ENCODE data around the gene KAT2B.

The KAT2B gene

DNA sequence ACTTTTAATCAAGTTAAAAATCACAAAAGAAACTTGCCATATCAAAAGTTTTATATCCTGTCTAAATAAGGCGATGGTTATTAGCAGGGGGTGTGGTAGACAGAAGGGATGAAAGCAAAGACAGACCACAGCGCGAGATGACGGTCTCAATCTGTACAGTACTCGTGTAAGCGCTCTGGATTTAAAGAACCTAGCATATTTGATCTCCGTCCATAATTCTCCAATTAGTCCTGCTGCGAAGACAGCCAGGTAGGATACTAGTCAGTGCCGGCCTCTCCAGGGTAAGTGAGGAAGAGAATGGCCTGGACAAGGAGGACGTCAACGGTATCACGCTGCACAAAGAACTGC is 145.1 kb downstream of the KAT2B start:
- ATAC-seq (ENCODE audit: low read depth) (peak; percentile 24), DNase-seq (ENCODE audit: low spot score) (no peak)
- no peaks in the 10 kb centered on the region for H3K9me3 ChIP-seq (ENCODE audit: severe bottlenecking)
- peaks cover 38% of the 10 kb centered on the region for H3K36me3 ChIP-seq (ENCODE audit: low read depth)
- peaks cover 13% of the 10 kb centered on the region for H3K4me1 ChIP-seq (ENCODE audit: insufficient read depth, poor library complexity, severe bottlenecking)
- TF ChIP-seq, protein P1, sequence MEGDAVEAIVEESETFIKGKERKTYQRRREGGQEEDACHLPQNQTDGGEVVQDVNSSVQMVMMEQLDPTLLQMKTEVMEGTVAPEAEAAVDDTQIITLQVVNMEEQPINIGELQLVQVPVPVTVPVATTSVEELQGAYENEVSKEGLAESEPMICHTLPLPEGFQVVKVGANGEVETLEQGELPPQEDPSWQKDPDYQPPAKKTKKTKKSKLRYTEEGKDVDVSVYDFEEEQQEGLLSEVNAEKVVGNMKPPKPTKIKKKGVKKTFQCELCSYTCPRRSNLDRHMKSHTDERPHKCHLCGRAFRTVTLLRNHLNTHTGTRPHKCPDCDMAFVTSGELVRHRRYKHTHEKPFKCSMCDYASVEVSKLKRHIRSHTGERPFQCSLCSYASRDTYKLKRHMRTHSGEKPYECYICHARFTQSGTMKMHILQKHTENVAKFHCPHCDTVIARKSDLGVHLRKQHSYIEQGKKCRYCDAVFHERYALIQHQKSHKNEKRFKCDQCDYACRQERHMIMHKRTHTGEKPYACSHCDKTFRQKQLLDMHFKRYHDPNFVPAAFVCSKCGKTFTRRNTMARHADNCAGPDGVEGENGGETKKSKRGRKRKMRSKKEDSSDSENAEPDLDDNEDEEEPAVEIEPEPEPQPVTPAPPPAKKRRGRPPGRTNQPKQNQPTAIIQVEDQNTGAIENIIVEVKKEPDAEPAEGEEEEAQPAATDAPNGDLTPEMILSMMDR (IDR thresholded peaks at IDR 0.05; ENCODE audit: poor library complexity, severe bottlenecking): no peak
- peak overlapping the region; percentile 68 for H3K27ac ChIP-seq (ENCODE audit: poor library complexity, severe bottlenecking)
- H3K27me3 ChIP-seq (ENCODE audit: insufficient read depth, poor library complexity, severe bottlenecking): no peaks in the 10 kb centered on the region
- H3K4me3 ChIP-seq (ENCODE audit: severe bottlenecking): peak overlapping the region; percentile 62

DNA sequence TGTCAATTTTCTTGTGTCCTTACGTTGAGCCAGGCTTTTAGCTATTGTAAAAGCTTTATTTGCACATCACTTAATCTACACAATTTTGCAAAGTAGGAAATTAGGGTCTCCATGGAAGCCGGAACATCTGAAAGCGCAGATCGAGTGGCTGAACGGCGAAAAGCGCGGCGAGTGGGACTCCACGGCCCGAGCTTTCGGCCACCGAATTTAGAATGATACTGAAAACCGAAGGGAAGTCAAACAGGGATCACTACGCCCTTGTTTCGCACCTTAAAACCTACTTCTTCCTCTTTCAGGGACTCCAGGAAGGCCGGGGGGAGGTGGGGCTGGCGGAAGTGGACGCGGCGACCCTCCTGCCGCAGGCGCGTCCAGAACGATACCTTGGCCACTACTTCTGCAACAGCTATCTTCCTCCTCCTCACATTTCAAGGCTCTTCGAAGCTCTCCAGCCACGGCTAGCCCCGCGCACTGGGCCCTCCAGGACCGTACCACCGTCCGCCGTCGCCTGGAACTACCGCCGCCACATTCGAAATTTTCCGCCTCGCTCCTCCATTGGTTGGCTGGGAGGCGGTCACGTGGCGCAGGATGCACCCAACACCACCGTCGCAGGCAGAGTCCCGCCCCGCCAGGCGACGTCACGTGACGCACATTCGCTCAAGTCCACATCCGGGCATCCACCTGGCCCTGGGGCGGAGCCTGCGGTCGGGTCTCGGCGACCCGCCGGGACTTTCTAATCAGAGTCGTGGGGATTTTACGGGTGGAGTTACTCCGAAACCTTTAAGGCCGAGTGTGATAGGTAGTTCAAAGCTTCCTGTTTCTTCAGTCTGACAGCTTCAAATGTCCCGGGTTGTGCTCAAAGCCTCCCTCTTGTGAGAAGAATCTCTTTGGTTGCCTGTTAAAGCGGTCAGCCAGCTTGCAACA is 145.7 kb downstream of the KAT2B start, which contains the start of gene SGO1:
TSS of gene SGO1 (minus strand) at position 528 of the 921 bp plus-strand sequence. CDS start 2,179 bp downstream, outside the sequence.
- H3K27me3 ChIP-seq (ENCODE audit: insufficient read depth, poor library complexity, severe bottlenecking): no peaks in the 10 kb centered on the region
- TF ChIP-seq, protein P1 (IDR thresholded peaks at IDR 0.05; ENCODE audit: poor library complexity, severe bottlenecking): no peak

DNA sequence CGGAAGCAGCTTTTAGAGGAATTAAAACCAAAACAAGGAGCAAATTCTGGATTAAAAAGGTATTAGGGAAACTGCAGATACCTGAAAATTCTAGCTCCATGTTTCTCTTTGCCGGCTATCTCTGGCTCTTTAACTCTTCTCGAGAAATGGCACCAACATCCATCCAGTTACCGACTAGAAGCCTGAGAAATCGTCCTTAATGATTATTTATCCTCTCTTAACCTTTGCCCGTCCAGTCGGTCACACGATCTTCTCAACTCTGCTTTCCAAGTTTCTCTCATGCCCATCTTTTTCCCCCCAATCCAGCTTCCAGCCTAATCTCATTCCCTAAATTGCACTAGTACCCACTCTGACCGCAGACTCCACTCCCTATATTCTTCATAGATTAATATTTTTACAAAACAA is 146.4 kb downstream of the KAT2B start:
- H3K36me3 ChIP-seq (ENCODE audit: low read depth): peaks cover 26% of the 10 kb centered on the region
- peak overlapping the region; percentile 68 for H3K27ac ChIP-seq (ENCODE audit: poor library complexity, severe bottlenecking)
- peaks cover 13% of the 10 kb centered on the region for H3K4me1 ChIP-seq (ENCODE audit: insufficient read depth, poor library complexity, severe bottlenecking)
- no peaks in the 10 kb centered on the region for H3K9me3 ChIP-seq (ENCODE audit: severe bottlenecking)
- H3K4me3 ChIP-seq (ENCODE audit: severe bottlenecking): peak overlapping the region; percentile 62
- DNase-seq (ENCODE audit: low spot score): no peak
- ATAC-seq (ENCODE audit: low read depth): no peak
- TF ChIP-seq, protein P1 (IDR thresholded peaks at IDR 0.05; ENCODE audit: poor library complexity, severe bottlenecking): no peak
- no peaks in the 10 kb centered on the region for H3K27me3 ChIP-seq (ENCODE audit: insufficient read depth, poor library complexity, severe bottlenecking)

More for the DNA sequence above, 145.7 kb downstream of the KAT2B start, which contains the start of gene SGO1:
- peaks cover 13% of the 10 kb centered on the region for H3K4me1 ChIP-seq (ENCODE audit: insufficient read depth, poor library complexity, severe bottlenecking)
- DNase-seq (ENCODE audit: low spot score) (peak; percentile 98), ATAC-seq (ENCODE audit: low read depth) (peak; percentile 91)
- peak within 1 kb of the TSS; percentile 68 for H3K27ac ChIP-seq (ENCODE audit: poor library complexity, severe bottlenecking)
- H3K36me3 ChIP-seq (ENCODE audit: low read depth): peaks cover 33% of the 10 kb centered on the region
- no peaks in the 10 kb centered on the region for H3K9me3 ChIP-seq (ENCODE audit: severe bottlenecking)
- peak within 1 kb of the TSS; percentile 62 for H3K4me3 ChIP-seq (ENCODE audit: severe bottlenecking)

DNA sequence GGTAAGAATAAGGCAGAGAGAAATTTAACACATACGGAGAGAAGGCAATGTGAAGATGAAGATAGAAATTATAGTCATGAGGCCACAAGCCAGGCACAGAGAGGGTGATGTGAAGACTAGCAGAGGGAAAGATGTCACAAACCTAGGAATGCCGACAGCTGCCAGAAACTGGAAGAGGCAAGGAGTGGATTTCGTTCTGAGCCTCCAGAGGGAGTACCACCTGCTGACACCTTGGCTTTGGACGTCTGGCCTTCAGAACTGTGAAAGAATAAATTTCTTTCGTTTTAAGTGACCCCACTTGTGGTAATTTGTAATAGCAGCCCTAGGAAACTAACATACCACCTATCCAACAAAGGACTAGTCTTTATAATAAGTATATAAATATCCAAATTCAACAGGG is 150.7 kb downstream of the KAT2B start:
- H3K9me3 ChIP-seq (ENCODE audit: severe bottlenecking): no peaks in the 10 kb centered on the region
- ATAC-seq (ENCODE audit: low read depth) (no peak), DNase-seq (ENCODE audit: low spot score) (no peak)
- no peak overlapping the region for H3K27ac ChIP-seq (ENCODE audit: poor library complexity, severe bottlenecking)
- TF ChIP-seq, protein P1 (IDR thresholded peaks at IDR 0.05; ENCODE audit: poor library complexity, severe bottlenecking): no peak
- H3K4me3 ChIP-seq (ENCODE audit: severe bottlenecking): no peak overlapping the region
- H3K4me1 ChIP-seq (ENCODE audit: insufficient read depth, poor library complexity, severe bottlenecking): peaks cover 4% of the 10 kb centered on the region
- no peaks in the 10 kb centered on the region for H3K27me3 ChIP-seq (ENCODE audit: insufficient read depth, poor library complexity, severe bottlenecking)
- H3K36me3 ChIP-seq (ENCODE audit: low read depth): no peaks in the 10 kb centered on the region

Measured in RWPE2 (cell line).